Panc1 (cell line): ENCODE measurements around the gene USP5.

Experiments
- CTCF ChIP-seq: fragments of 450-650 bp; IDR thresholded peaks from 2 replicates; pipeline ENCODE4 v1.5.1; 2017; ENCODE audit warnings: mild to moderate bottlenecking
- POLR2AphosphoS5 ChIP-seq: IDR thresholded peaks from 2 replicates; pipeline ENCODE4 v1.6.1; 2012; ENCODE audit warnings: mild to moderate bottlenecking, low read depth, low read length, moderate library complexity

GRCh38 chr12:6849976-6850560, 1.9 kb upstream of the USP5 start:
- TF ChIP-seq CTCF (no peak), POLR2AphosphoS5 (no peak)
